ENCODE results near the gene ATG9A. TPM values are rescaled to one million over a fixed set of nuclear protein-coding genes. Genes with fewer than 3 reads are reported as not detected.

ATG9A gene
- total RNA-seq, 1 experiment from 2014 or later: 46.4 TPM

DNA sequence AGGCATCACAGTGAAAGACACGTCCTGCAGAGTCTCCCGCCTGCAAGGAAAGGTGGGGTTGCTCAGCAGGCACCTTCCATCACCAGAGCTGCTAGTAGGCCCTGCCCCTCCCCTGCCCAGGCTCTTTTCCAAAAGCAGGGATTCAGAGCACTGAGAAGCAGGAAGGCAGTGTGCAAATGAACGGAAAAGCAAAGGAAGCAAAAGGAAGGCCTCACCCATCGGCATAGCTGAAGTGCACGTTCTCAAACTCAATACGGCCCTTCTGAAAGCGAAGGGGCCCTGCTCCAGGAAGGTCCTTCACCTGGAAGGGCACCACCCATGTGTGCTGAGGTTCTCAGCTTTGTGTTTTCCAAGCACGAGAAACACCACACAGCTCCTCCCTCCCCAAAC, 16.4 kb downstream of the ATG9A start:
- no peaks in the 10 kb centered on the region; the same call in 1 of the 2 replicates for H3K27me3 Mint-ChIP-seq (ENCODE audit: low read depth)
- WGBS (ENCODE audit: extremely low coverage, insufficient read length, low lambda C conversion rate): no CpG with 5 or more reads among the region's 8 CpGs
- TF ChIP-seq, protein P1, sequence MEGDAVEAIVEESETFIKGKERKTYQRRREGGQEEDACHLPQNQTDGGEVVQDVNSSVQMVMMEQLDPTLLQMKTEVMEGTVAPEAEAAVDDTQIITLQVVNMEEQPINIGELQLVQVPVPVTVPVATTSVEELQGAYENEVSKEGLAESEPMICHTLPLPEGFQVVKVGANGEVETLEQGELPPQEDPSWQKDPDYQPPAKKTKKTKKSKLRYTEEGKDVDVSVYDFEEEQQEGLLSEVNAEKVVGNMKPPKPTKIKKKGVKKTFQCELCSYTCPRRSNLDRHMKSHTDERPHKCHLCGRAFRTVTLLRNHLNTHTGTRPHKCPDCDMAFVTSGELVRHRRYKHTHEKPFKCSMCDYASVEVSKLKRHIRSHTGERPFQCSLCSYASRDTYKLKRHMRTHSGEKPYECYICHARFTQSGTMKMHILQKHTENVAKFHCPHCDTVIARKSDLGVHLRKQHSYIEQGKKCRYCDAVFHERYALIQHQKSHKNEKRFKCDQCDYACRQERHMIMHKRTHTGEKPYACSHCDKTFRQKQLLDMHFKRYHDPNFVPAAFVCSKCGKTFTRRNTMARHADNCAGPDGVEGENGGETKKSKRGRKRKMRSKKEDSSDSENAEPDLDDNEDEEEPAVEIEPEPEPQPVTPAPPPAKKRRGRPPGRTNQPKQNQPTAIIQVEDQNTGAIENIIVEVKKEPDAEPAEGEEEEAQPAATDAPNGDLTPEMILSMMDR (conservative IDR thresholded peaks at IDR 0.05): no peak

More for the DNA sequence above, 16.4 kb downstream of the ATG9A start:
- Histone ChIP-seq H3K23ac (ENCODE audit: insufficient read length, low read depth, low read length) (no peak overlapping the region), H2AK5ac (ENCODE audit: insufficient read length, low read length) (no peak overlapping the region), H2BK20ac (ENCODE audit: low read depth, low read length, poor library complexity, severe bottlenecking) (no peak overlapping the region), H3K23me2 (ENCODE audit: insufficient read length, low read depth, low read length, poor library complexity, severe bottlenecking) (peaks cover 2% of the 10 kb centered on the region), H3T11ph (ENCODE audit: low read length) (no peak overlapping the region), H3K9ac (ENCODE audit: extremely low read depth, insufficient read length, low read length) (no peak overlapping the region), H3K27ac (ENCODE audit: insufficient read length, low read depth, low read length) (no peak overlapping the region), H3K4me1 (ENCODE audit: insufficient read depth, low read length) (no peaks in the 10 kb centered on the region), H3K14ac (ENCODE audit: insufficient read depth, low read length) (no peak overlapping the region), H2AFZ (ENCODE audit: low read length) (no peak overlapping the region), H4K20me1 (ENCODE audit: control insufficient read depth, insufficient read depth, insufficient read length) (no peaks in the 10 kb centered on the region), H2BK15ac (ENCODE audit: low read depth, low read length) (no peak overlapping the region), H3K9me3 (ENCODE audit: control insufficient read depth, low read depth, low read length) (no peaks in the 10 kb centered on the region), H4K91ac (ENCODE audit: insufficient read length, low read depth, low read length) (no peak overlapping the region), H4K8ac (replicated peaks; ENCODE audit: insufficient read length, low read depth, low read length) (no peak overlapping the region), H3K4ac (ENCODE audit: low read depth, low read length) (no peak overlapping the region), H4K5ac (ENCODE audit: insufficient read length, low read depth, low read length) (no peak overlapping the region), H3K79me1 (ENCODE audit: insufficient read depth, low read depth, low read length, poor library complexity, severe bottlenecking) (no peaks in the 10 kb centered on the region), H3K56ac (ENCODE audit: insufficient read length, low read depth, low read length) (no peak overlapping the region), H3K18ac (ENCODE audit: insufficient read length, low read depth, low read length) (no peak overlapping the region), H2BK12ac (ENCODE audit: insufficient read length, low read depth, low read length) (no peak overlapping the region), H3K79me2 (ENCODE audit: insufficient read depth, low read length) (no peaks in the 10 kb centered on the region), H3K27me3 (ENCODE audit: insufficient read depth, low read length) (no peaks in the 10 kb centered on the region), H2BK120ac (ENCODE audit: low read depth, low read length, poor library complexity, severe bottlenecking) (no peak overlapping the region), H3K4me2 (ENCODE audit: insufficient read depth, insufficient read length, low read length) (no peak overlapping the region), H2BK5ac (ENCODE audit: insufficient read length, low read length) (no peak overlapping the region)
- H3K4me1 Mint-ChIP-seq: peaks cover 11 to 16% of the 10 kb centered on the region in 2 experiments
- no peak overlapping the region for H3K4me3 Mint-ChIP-seq
- no peak overlapping the region for H3K27ac Mint-ChIP-seq
- no peak for DNase-seq
- H3K36me3 Mint-ChIP-seq (ENCODE audit: insufficient read depth in 1 of 3, low read depth in 3 of 3): peaks cover 15 to 73% (median 65%) of the 10 kb centered on the region in 3 experiments
- H3K9me3 Mint-ChIP-seq: no peaks in the 10 kb centered on the region

Data from H9 (cell line).